HepG2 (cell line): Measurements from ENCODE around the gene STOML1. TPM values are rescaled to one million over a fixed set of nuclear protein-coding genes. Genes with fewer than 3 reads are reported as not detected.
A peak's percentile ranks its signal among the peaks of the same experiment; 100 is the strongest.

Experiments
- ATF1 ChIP-seq: IDR thresholded peaks from 2 replicates; pipeline ENCODE4 v1.6.1; 2016; ENCODE audit warnings: mild to moderate bottlenecking, control low read depth
- FOXA3 ChIP-seq: IDR thresholded peaks from 2 replicates; pipeline ENCODE4 v1.6.1; 2016; ENCODE audit warnings: missing genetic modification reagents, missing compliant biosample characterization
- GABPA ChIP-seq, 2 experiments: IDR thresholded peaks; 2 replicates each; pipeline ENCODE4 v1.6.1; 2011 to 2016; ENCODE audit warnings: low read depth in 2 of 2, low read length in 1 of 2, missing biosample characterization in 1 of 2, missing genetic modification characterization in 1 of 2
- HIVEP1 ChIP-seq: sonication (generic); formaldehyde crosslinking; IDR thresholded peaks from 2 replicates; pipeline ENCODE4 v1.4.0; 2020; ENCODE audit warnings: mild to moderate bottlenecking, missing genetic modification reagents
- HMGXB4 ChIP-seq, 2 experiments: sonication (generic) in 1 of 2; formaldehyde crosslinking in 1 of 2; IDR thresholded peaks; 2 replicates each; pipeline versions ENCODE4 v1.4.0 to v1.6.1; 2018 to 2020; ENCODE audit warnings: missing genetic modification reagents in 2 of 2, borderline replicate concordance in 1 of 2, low read depth in 1 of 2, mild to moderate bottlenecking in 1 of 2, missing biosample characterization in 1 of 2
- HOXA3 ChIP-seq: sonication (generic); formaldehyde crosslinking; IDR thresholded peaks from 2 replicates; pipeline ENCODE4 v1.5.0; 2020; ENCODE audit warnings: missing genetic modification reagents
- NONO ChIP-seq, 2 experiments: fragments of 450-650 bp in 1 of 2; sonication (generic) in 1 of 2; formaldehyde crosslinking in 1 of 2; IDR thresholded peaks in 1 of 2; conservative IDR thresholded peaks in 1 of 2; 2 replicates each; pipeline versions ENCODE4 v1.6.1 to v1.8.0; 2017 to 2022; ENCODE audit warnings: mild to moderate bottlenecking in 1 of 2, missing genetic modification reagents in 1 of 2, moderate library complexity in 1 of 2
- RAD21 ChIP-seq: fragments of 450-650 bp; formaldehyde crosslinking; IDR thresholded peaks from 2 replicates; pipeline ENCODE4 v1.5.0; 2020; ENCODE audit warnings: mild to moderate bottlenecking
- RXRB ChIP-seq: IDR thresholded peaks from 2 replicates; pipeline ENCODE4 v1.6.1; 2016; ENCODE audit warnings: borderline replicate concordance, missing genetic modification reagents, missing compliant biosample characterization
- TARDBP ChIP-seq: sonication (generic); formaldehyde crosslinking; IDR thresholded peaks from 2 replicates; pipeline ENCODE4 v1.8.0; 2022; ENCODE audit warnings: mild to moderate bottlenecking, missing genetic modification reagents
- ZBTB21 ChIP-seq: sonication (generic); formaldehyde crosslinking; IDR thresholded peaks from 2 replicates; pipeline ENCODE4 v1.4.0; 2020; ENCODE audit warnings: missing genetic modification reagents
- ZFP91 ChIP-seq: sonication (generic); formaldehyde crosslinking; IDR thresholded peaks from 2 replicates; pipeline ENCODE4 v1.9.0; 2022; ENCODE audit warnings: missing genetic modification reagents, mild to moderate bottlenecking, borderline replicate concordance
- ZMYM3 ChIP-seq: sonication (generic); formaldehyde crosslinking; IDR thresholded peaks from 2 replicates; pipeline ENCODE4 v1.5.1; 2020; ENCODE audit warnings: mild to moderate bottlenecking, missing genetic modification reagents
- ZNF101 ChIP-seq: sonication (generic); formaldehyde crosslinking; IDR thresholded peaks from 2 replicates; pipeline ENCODE4 v1.4.0; 2020; ENCODE audit warnings: mild to moderate bottlenecking, low read depth, missing genetic modification reagents, borderline replicate concordance
- ZNF138 ChIP-seq: sonication (generic); formaldehyde crosslinking; IDR thresholded peaks from 2 replicates; pipeline ENCODE4 v1.5.0; 2020; ENCODE audit warnings: mild to moderate bottlenecking, low read depth, missing genetic modification reagents
- ZNF142 ChIP-seq: sonication (generic); formaldehyde crosslinking; IDR thresholded peaks from 2 replicates; pipeline ENCODE4 v1.4.0; 2020; ENCODE audit warnings: missing genetic modification reagents
- ZNF501 ChIP-seq: sonication (generic); formaldehyde crosslinking; IDR thresholded peaks from 2 replicates; pipeline ENCODE4 v1.5.1; 2020; ENCODE audit warnings: mild to moderate bottlenecking, moderate library complexity, missing genetic modification reagents
- ZNF572 ChIP-seq: sonication (generic); formaldehyde crosslinking; IDR thresholded peaks from 2 replicates; pipeline ENCODE4 v1.5.1; 2020; ENCODE audit warnings: mild to moderate bottlenecking, missing genetic modification reagents
- ZNF792 ChIP-seq: IDR thresholded peaks from 2 replicates; pipeline ENCODE4 v1.6.1; 2016
- polyA plus RNA-seq, 8 experiments: library from polyadenylated mRNA; depleted of rRNA in 3 of 8; stranded (reverse) in 7 of 8; unstranded in 1 of 8; fragments of >200 nt; fragmentation: Illumina TruSeq in 4 of 8; extraction: Trizol in 4 of 8; gene quantifications; 2 replicates each; pipeline versions ENCODE4 v1.2.1 to v1.2.3, GENCODE V29; 2011 to 2016; ENCODE audit warnings: low read depth in 4 of 8, missing spikeins in 1 of 8, mixed read lengths in 1 of 8; ENCODE audit not compliant: insufficient read depth in 1 of 8
- total RNA-seq, 5 experiments: library from RNA; depleted of rRNA; stranded (reverse); fragments of >200 nt; fragmentation: Illumina TruSeq; extraction: Trizol; gene quantifications; 2 replicates each; pipeline ENCODE4 v1.2.3, GENCODE V29; 2016; ENCODE audit warnings: low read depth in 1 of 5

Gene STOML1
- total and polyA plus RNA-seq, 2 of the 13 experiments (the other 11 are each of a cell fraction or from before 2014, with no cell fraction given) = 3.5 to 3.7 TPM

- TF ChIP-seq TARDBP (CRISPR knock-in tag) (0 out of 2 replicates have a peak, but pooled peaks have one; percentile 18), ZBTB21 (CRISPR knock-in tag) (no peak), HIVEP1 (CRISPR knock-in tag) (no peak), ATF1 (no peak), GABPA (IDR thresholded peaks at IDR 0.05; ENCODE audit: low read depth, low read length) (no peak), GABPA (CRISPR knock-in tag; IDR thresholded peaks at IDR 0.05; ENCODE audit: low read depth) (peak; percentile 30; the same call in 1 of the 2 replicates), HMGXB4 (CRISPR knock-in tag; IDR thresholded peaks at IDR 0.05; ENCODE audit: borderline replicate concordance in 1 of 2, low read depth in 1 of 2) (peak in 1 of 2 experiments; percentile 34; a peak in 1 of 4 replicates), RXRB (CRISPR knock-in tag) (0 out of 2 replicates have a peak, but pooled peaks have one; percentile 9), ZNF101 (CRISPR knock-in tag) (no peak), ZNF142 (CRISPR knock-in tag) (no peak), ZFP91 (peak; percentile 34; the same call in 1 of the 2 replicates), NONO (IDR thresholded peaks at IDR 0.05) (no peak), NONO (CRISPR knock-in tag; conservative IDR thresholded peaks at IDR 0.05) (no peak), ZNF501 (0 out of 2 replicates have a peak, but pooled peaks have one; percentile 77), ZMYM3 (0 out of 2 replicates have a peak, but pooled peaks have one; percentile 13), RAD21 (CRISPR knock-in tag) (peak; percentile 91), ZNF792 (CRISPR knock-in tag) (no peak), HOXA3 (CRISPR knock-in tag) (0 out of 2 replicates have a peak, but pooled peaks have one; percentile 13), FOXA3 (CRISPR knock-in tag) (no peak), ZNF572 (CRISPR knock-in tag) (0 out of 2 replicates have a peak, but pooled peaks have one; percentile 30), ZNF138 (no peak)
Measured at GRCh38 chr15:73972984-73973682, 19.0 kb downstream of the STOML1 start (continued).
